ENCODE data around the gene KIRREL3.

KIRREL3 gene

GRCh38 chr11:126753990-126754389 lies 246.6 kb downstream of the KIRREL3 start:
- H3K27ac ChIP-seq (replicated peaks), result no peak overlapping the region
- DNase-seq (ENCODE audit: low read depth in 1 of 2, low spot score in 1 of 2), result no peak
- no peak overlapping the region for H3K4me3 ChIP-seq (replicated peaks; ENCODE audit: insufficient read depth, low read length)
- peaks cover 2% of the 10 kb centered on the region for H3K27me3 ChIP-seq (ENCODE audit: insufficient read depth, poor library complexity, severe bottlenecking)
- no peak for TF ChIP-seq SPI1 (IDR thresholded peaks at IDR 0.05; ENCODE audit: borderline replicate concordance, low read depth)
- no peak for TF ChIP-seq GABPA (IDR thresholded peaks at IDR 0.05; ENCODE audit: low read depth)
- TF ChIP-seq POLR2AphosphoS5 (IDR thresholded peaks at IDR 0.05; ENCODE audit: low read depth), result no peak

GRCh38 chr11:126751242-126751641 lies 249.3 kb downstream of the KIRREL3 start:
- DNase-seq (ENCODE audit: low read depth in 1 of 2, low spot score in 1 of 2), result no peak
- Histone ChIP-seq H3K4me3 (replicated peaks; ENCODE audit: insufficient read depth, low read length) (no peak overlapping the region), H3K27ac (replicated peaks) (no peak overlapping the region), H3K27me3 (ENCODE audit: insufficient read depth, poor library complexity, severe bottlenecking) (peaks cover 2% of the 10 kb centered on the region)
- TF ChIP-seq POLR2AphosphoS5 (IDR thresholded peaks at IDR 0.05; ENCODE audit: low read depth) (no peak), SPI1 (IDR thresholded peaks at IDR 0.05; ENCODE audit: borderline replicate concordance, low read depth) (no peak), GABPA (IDR thresholded peaks at IDR 0.05; ENCODE audit: low read depth) (no peak), REST (IDR thresholded peaks at IDR 0.05; ENCODE audit: insufficient replicate concordance, low read depth) (no peak), CTCF (IDR thresholded peaks at IDR 0.05; ENCODE audit: insufficient read depth, low read length) (no peak)

- H3K4me3 ChIP-seq (replicated peaks; ENCODE audit: insufficient read depth, low read length), result no peak overlapping the region
- no peaks in the 10 kb centered on the region for H3K27me3 ChIP-seq (ENCODE audit: insufficient read depth, poor library complexity, severe bottlenecking)
- DNase-seq (ENCODE audit: low read depth in 1 of 2, low spot score in 1 of 2), result no peak
- H3K27ac ChIP-seq (replicated peaks), result no peak overlapping the region
- no peak for TF ChIP-seq SPI1 (IDR thresholded peaks at IDR 0.05; ENCODE audit: borderline replicate concordance, low read depth)
- TF ChIP-seq REST (IDR thresholded peaks at IDR 0.05; ENCODE audit: insufficient replicate concordance, low read depth), result no peak
- no peak for TF ChIP-seq GABPA (IDR thresholded peaks at IDR 0.05; ENCODE audit: low read depth)
- no peak for TF ChIP-seq POLR2AphosphoS5 (IDR thresholded peaks at IDR 0.05; ENCODE audit: low read depth)
Measured at GRCh38 chr11:126748793-126749192, 251.8 kb downstream of the KIRREL3 start.

GRCh38 chr11:126748100-126748791 lies 252.3 kb downstream of the KIRREL3 start:
- Histone ChIP-seq H3K27ac (replicated peaks) (no peak overlapping the region), H3K27me3 (ENCODE audit: insufficient read depth, poor library complexity, severe bottlenecking) (no peaks in the 10 kb centered on the region), H3K4me3 (replicated peaks; ENCODE audit: insufficient read depth, low read length) (no peak overlapping the region)
- DNase-seq (ENCODE audit: low read depth in 1 of 2, low spot score in 1 of 2), result no peak
- TF ChIP-seq POLR2AphosphoS5 (IDR thresholded peaks at IDR 0.05; ENCODE audit: low read depth) (no peak), GABPA (IDR thresholded peaks at IDR 0.05; ENCODE audit: low read depth) (no peak), REST (IDR thresholded peaks at IDR 0.05; ENCODE audit: insufficient replicate concordance, low read depth) (no peak)

All from HL-60 (cell line).